Renal pelvis (tissue), 4 donors: Measurements from ENCODE around the gene RTCA. TPM values are rescaled to one million over a fixed set of nuclear protein-coding genes. Genes with fewer than 3 reads are reported as not detected.
"Not testable (repeated sequence)": the region's sequence is repeated elsewhere in the genome, so short reads cannot be mapped to it uniquely, and the experiment has no call there.

Source experiments
- DNase-seq: peaks from one replicate; pipeline ENCODE4 v3.0.0-alpha.2; 2013
- polyA plus RNA-seq, 3 donors: library from polyadenylated mRNA; unstranded; fragments of 120-200 nt; gene quantifications; one replicate each; pipeline ENCODE4 v1.2.1, GENCODE V29; 2013; ENCODE audit not compliant: insufficient read length in 3 of 3

The RTCA gene
- polyA plus RNA-seq, 3 donors: 27.5 to 41.1 (median 36.5) TPM

GRCh38 chr1:100304227-100304626 lies 38.2 kb downstream of the RTCA start:
- no peak for DNase-seq

GRCh38 chr1:100304921-100305320 lies 38.9 kb downstream of the RTCA start:
- no peak for DNase-seq

GRCh38 chr1:100305954-100306353 lies 39.9 kb downstream of the RTCA start:
- no peak for DNase-seq

- no peak for DNase-seq
These were observed 40.8 kb downstream of the RTCA start for GRCh38 chr1:100306735-100307313.

GRCh38 chr1:100308777-100309176 lies 42.8 kb downstream of the RTCA start:
- DNase-seq: no peak

- no peak for DNase-seq
These were observed 43.8 kb downstream of the RTCA start for GRCh38 chr1:100309863-100310262.

GRCh38 chr1:100313382-100313781 lies 47.4 kb downstream of the RTCA start:
- DNase-seq: no peak

- DNase-seq: no peak
These were observed 50.6 kb downstream of the RTCA start for GRCh38 chr1:100316622-100317021.

- no peak for DNase-seq
These were observed 54.5 kb downstream of the RTCA start for GRCh38 chr1:100320311-100321099.

GRCh38 chr1:100321100-100321493 lies 55.1 kb downstream of the RTCA start:
- no peak for DNase-seq

GRCh38 chr1:100321506-100321905 lies 55.5 kb downstream of the RTCA start:
- DNase-seq: no peak

GRCh38 chr1:100322436-100323211 lies 56.6 kb downstream of the RTCA start:
- no peak for DNase-seq

GRCh38 chr1:100323419-100324106 lies 57.5 kb downstream of the RTCA start:
- DNase-seq: no peak

- DNase-seq: peak; percentile 67
These were observed 59.7 kb downstream of the RTCA start for GRCh38 chr1:100325415-100326324.

- not testable (repeated sequence) for DNase-seq
These were observed 60.3 kb downstream of the RTCA start for GRCh38 chr1:100326325-100326670.

- no peak for DNase-seq
These were observed 62.1 kb downstream of the RTCA start for GRCh38 chr1:100328133-100328532.

GRCh38 chr1:100331146-100331545 lies 65.1 kb downstream of the RTCA start:
- not testable (repeated sequence) for DNase-seq

GRCh38 chr1:100332331-100332730 lies 66.3 kb downstream of the RTCA start:
- no peak for DNase-seq

GRCh38 chr1:100335436-100335835 lies 69.4 kb downstream of the RTCA start:
- no peak for DNase-seq

- not testable (repeated sequence) for DNase-seq
These were observed 71.9 kb downstream of the RTCA start for GRCh38 chr1:100337878-100338277.

GRCh38 chr1:100339735-100340134 lies 73.7 kb downstream of the RTCA start:
- not testable (repeated sequence) for DNase-seq
